Common myeloid progenitor, CD34-positive (primary cell): Measurements from ENCODE around the gene PLEKHG4.

ENCODE experiments used
- CTCF ChIA-PET: fragments of 350-600 bp; sonication (Branson Sonifier 250); formaldehyde crosslinking; loops from one replicate; lab custom pipeline; 2021; ENCODE audit warnings: antibody characterized with exemption; lab: Charles Lee
- POLR2A ChIA-PET: fragments of 350-600 bp; sonication (Branson Sonifier 250); formaldehyde crosslinking; loops from one replicate; lab custom pipeline; 2021; ENCODE audit warnings: antibody characterized with exemption; lab: Charles Lee
- DNase-seq, 3 donors: peaks; one replicate each; pipeline versions ENCODE4 v3.0.0 to v3.0.0-alpha.2; 2013
- H3K27ac ChIP-seq, 2 experiments: 1 replicate in 1 of 2; 2 replicates in 1 of 2; pipeline ENCODE4 v1.7.0; 2013; ENCODE audit warnings: inconsistent platforms in 2 of 2, low read length in 2 of 2, mild to moderate bottlenecking in 2 of 2, low read depth in 1 of 2, moderate library complexity in 1 of 2; ENCODE audit not compliant: severe bottlenecking in 2 of 2, insufficient read depth in 1 of 2, poor library complexity in 1 of 2
- H3K27me3 ChIP-seq, 5 experiments: replicated peaks in 2 of 5; 1 replicate in 3 of 5; 2 replicates in 2 of 5; pipeline versions ENCODE4 v1.6.1 to v1.7.0; 2013; ENCODE audit warnings: low read length in 4 of 5, mild to moderate bottlenecking in 2 of 5, moderate library complexity in 2 of 5, inconsistent platforms in 1 of 5; ENCODE audit not compliant: insufficient read depth in 5 of 5, control insufficient read depth in 4 of 5
- H3K36me3 ChIP-seq, 4 experiments: 1 replicate in 2 of 4; 2 replicates in 2 of 4; pipeline versions ENCODE4 v1.6.1 to v1.7.0; 2013; ENCODE audit warnings: low read length in 3 of 4, control low read depth in 1 of 4, mild to moderate bottlenecking in 1 of 4; ENCODE audit not compliant: control insufficient read depth in 4 of 4, insufficient read depth in 4 of 4
- H3K4me1 ChIP-seq, 4 experiments: 1 replicate in 3 of 4; 2 replicates in 1 of 4; pipeline versions ENCODE4 v1.6.1 to v1.7.1; 2013; ENCODE audit warnings: low read length in 3 of 4, mild to moderate bottlenecking in 3 of 4, control low read depth in 1 of 4, inconsistent platforms in 1 of 4, moderate library complexity in 1 of 4; ENCODE audit not compliant: control insufficient read depth in 4 of 4, insufficient read depth in 4 of 4; ENCODE audit errors: control extremely low read depth in 1 of 4
- H3K4me3 ChIP-seq, 7 experiments: 1 replicate in 4 of 7; 2 replicates in 3 of 7; pipeline versions ENCODE4 v1.5.1 to v1.7.0; 2013; ENCODE audit warnings: mild to moderate bottlenecking in 7 of 7, low read length in 6 of 7, moderate library complexity in 6 of 7, inconsistent platforms in 2 of 7, low read depth in 2 of 7, control low read depth in 1 of 7; ENCODE audit not compliant: insufficient read depth in 4 of 7, control insufficient read depth in 1 of 7; ENCODE audit errors: extremely low read depth in 1 of 7
- H3K9me3 ChIP-seq, 5 experiments: 1 replicate in 4 of 5; 2 replicates in 1 of 5; pipeline versions ENCODE4 v1.6.1 to v1.7.1; 2013; ENCODE audit warnings: low read length in 4 of 5, mild to moderate bottlenecking in 2 of 5, inconsistent platforms in 1 of 5, low read depth in 1 of 5, moderate library complexity in 1 of 5; ENCODE audit not compliant: control insufficient read depth in 4 of 5, insufficient read depth in 2 of 5; ENCODE audit errors: control extremely low read depth in 1 of 5
- WGBS: methylation state at CpG from one replicate; pipeline ENCODE4 v1.1.5; 2013; ENCODE audit not compliant: insufficient coverage; 5-methylcytosine and 5-hydroxymethylcytosine counted together

PLEKHG4 gene

GRCh38 chr16:67263201-67263600 is 16.1 kb upstream of the PLEKHG4 start:
- H3K4me3 ChIP-seq = no peak overlapping the region
- no peak for DNase-seq
- WGBS = 97% methylated on average over 3 of the region's 3 CpGs
- ChIA-PET POLR2A (no interaction called here), CTCF (interaction anchor here (1.1 to 3.1 kb wide), 8 partner anchors 11 to 165 kb away, joined by 3 to 9 read pairs (median 5); partner anchors contain the start of genes FHOD1 and SLC9A5)
- H3K36me3 ChIP-seq = no peaks in the 10 kb centered on the region
- H3K27ac ChIP-seq = no peak overlapping the region
- H3K4me1 ChIP-seq = peaks cover 0 to 3% (median 0%) of the 10 kb centered on the region in 4 experiments
- no peaks in the 10 kb centered on the region for H3K9me3 ChIP-seq
- H3K27me3 ChIP-seq = peaks cover 0 to 3% (median 0%) of the 10 kb centered on the region in 5 experiments

DNA sequence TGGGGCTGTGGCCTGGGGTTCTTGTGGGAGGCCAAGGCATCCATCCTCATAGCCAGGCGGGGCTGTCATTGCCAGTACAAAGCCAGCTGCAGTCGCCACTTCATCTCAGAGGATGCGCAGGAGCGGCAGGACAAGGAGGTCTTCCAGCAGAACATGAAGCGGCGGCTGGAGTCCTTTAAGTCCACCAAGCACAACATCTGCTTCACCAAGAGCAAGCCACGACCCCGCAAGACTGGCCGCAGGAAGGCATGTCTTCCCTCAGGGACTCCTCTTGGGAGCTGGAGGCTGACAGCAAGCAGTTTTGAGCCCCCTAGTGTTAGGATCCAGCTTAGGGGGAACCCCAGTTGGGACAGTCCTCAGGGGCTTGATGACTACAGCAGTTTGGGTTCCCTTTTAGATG is 15.1 kb upstream of the PLEKHG4 start:
- CTCF ChIA-PET = interaction anchor here (0.7 to 3.1 kb wide), 11 partner anchors 9 to 164 kb away, joined by 3 to 9 read pairs (median 5); partner anchors contain the start of genes FHOD1 and SLC9A5
- no peak overlapping the region for H3K4me3 ChIP-seq
- no peaks in the 10 kb centered on the region for H3K36me3 ChIP-seq
- POLR2A ChIA-PET = interaction anchor here (0.5 kb wide), 1 partner anchor 16 kb away, joined by 3 read pairs; no protein-coding TSS in a partner anchor
- no peak overlapping the region for H3K27ac ChIP-seq
- peaks cover 0 to 3% (median 0%) of the 10 kb centered on the region in 5 experiments for H3K27me3 ChIP-seq
- DNase-seq = peak in 1 of 3 donors; percentile 28
- no peaks in the 10 kb centered on the region for H3K9me3 ChIP-seq
- WGBS = 94% methylated on average over 9 of the region's 9 CpGs
- peaks cover 0 to 3% (median 0%) of the 10 kb centered on the region in 4 experiments for H3K4me1 ChIP-seq

DNA sequence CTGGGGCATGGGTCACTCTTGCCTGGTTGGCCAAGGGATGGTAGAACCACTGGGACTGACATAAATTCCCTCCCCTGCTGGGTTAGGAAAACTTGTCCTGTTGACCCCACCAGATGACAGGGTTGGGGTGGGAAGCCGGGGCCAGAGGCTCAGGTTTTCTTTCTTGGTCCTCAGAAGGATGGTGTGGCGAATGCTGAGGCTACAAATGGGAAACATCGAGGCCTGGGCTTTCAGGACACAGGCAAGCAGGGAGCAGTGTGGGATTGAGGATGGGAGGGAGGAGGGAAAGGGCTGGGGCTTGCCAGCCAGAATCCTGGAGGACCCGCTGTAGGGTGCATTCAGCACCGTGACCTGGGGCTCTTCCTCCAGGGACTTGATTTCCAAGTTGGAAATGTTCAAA is 14.5 kb upstream of the PLEKHG4 start:
- no peak for DNase-seq
- Histone ChIP-seq H3K27me3 (peaks cover 0 to 3% (median 0%) of the 10 kb centered on the region in 5 experiments), H3K36me3 (no peaks in the 10 kb centered on the region), H3K9me3 (no peaks in the 10 kb centered on the region), H3K4me3 (no peak overlapping the region), H3K27ac (no peak overlapping the region), H3K4me1 (peaks cover 0 to 6% (median 0%) of the 10 kb centered on the region in 4 experiments)
- WGBS = 98% methylated on average over 5 of the region's 5 CpGs
- ChIA-PET POLR2A (no interaction called here), CTCF (interaction anchor here (0.7 to 3.1 kb wide), 10 partner anchors 10 to 199 kb away, joined by 3 to 9 read pairs (median 5); partner anchors contain the start of genes FHOD1 and SLC9A5)

GRCh38 chr16:67265834-67266233 is 13.5 kb upstream of the PLEKHG4 start:
- H3K27ac ChIP-seq = no peak overlapping the region
- no peaks in the 10 kb centered on the region for H3K36me3 ChIP-seq
- 73% methylated on average over 6 of the region's 8 CpGs for WGBS
- no peak for DNase-seq
- H3K9me3 ChIP-seq = no peaks in the 10 kb centered on the region
- no peak overlapping the region for H3K4me3 ChIP-seq
- POLR2A ChIA-PET = no interaction called here
- CTCF ChIA-PET = interaction anchor here (1.0 to 3.1 kb wide), 11 partner anchors 10 to 198 kb away, joined by 3 to 9 read pairs (median 5); partner anchors contain the start of gene FHOD1
- H3K4me1 ChIP-seq = peaks cover 0 to 5% (median 0%) of the 10 kb centered on the region in 4 experiments
- H3K27me3 ChIP-seq = peaks cover 0 to 3% (median 0%) of the 10 kb centered on the region in 5 experiments

DNA sequence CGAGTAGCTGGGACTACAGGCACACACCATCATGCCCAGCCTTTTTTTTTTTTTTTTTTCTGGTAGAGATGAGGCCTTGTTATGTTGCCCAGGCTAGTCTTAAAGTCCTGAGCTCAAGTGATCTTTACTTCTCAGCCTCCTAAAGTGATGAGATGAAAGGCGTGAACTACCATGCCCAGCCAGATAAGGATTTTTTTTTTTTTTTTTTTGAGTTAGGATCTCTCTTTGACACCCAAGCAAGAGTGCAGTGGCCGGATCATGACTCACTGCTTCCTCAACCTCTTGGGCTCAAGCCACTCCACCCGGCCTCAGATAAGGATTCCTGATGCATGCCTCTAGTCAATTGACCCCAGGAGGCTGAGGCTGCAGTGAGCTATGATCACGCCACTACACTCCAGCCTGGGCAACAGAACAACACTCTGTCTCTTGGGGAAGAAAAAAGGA is 11.2 kb upstream of the PLEKHG4 start:
- CTCF ChIA-PET = interaction anchor here (0.7 to 2.1 kb wide), 3 partner anchors 9 to 107 kb away, joined by 3 to 5 read pairs (median 3); no protein-coding TSS in a partner anchor

DNA sequence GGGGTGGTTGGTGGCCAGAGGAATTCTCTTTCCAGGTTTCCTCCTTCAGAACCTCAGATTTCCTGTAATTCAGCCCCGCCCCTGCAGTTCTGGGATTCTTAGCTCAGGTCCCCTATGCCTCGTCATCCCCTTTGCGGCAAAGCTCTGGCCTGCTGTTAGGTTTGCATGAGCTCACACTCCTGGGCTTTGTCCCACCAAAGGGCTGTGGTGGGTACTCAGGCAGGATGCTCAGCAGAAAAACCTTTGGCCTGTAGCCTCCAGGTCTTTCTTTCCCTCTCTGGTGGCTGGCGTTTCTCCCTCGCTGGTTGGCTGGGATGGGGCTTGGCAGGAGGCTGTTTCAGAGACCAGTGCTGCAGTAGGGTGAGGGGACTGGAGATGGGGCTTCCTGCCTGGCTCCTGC is 9.6 kb upstream of the PLEKHG4 start:
- ChIA-PET POLR2A (no interaction called here), CTCF (interaction anchor here (0.6 to 2.1 kb wide), 7 partner anchors 9 to 147 kb away, joined by 3 to 8 read pairs (median 3); partner anchors contain the start of gene ZDHHC1)
- Histone ChIP-seq H3K27ac (no peak overlapping the region), H3K4me3 (no peak overlapping the region), H3K4me1 (peaks cover 0 to 3% (median 0%) of the 10 kb centered on the region in 4 experiments), H3K9me3 (no peaks in the 10 kb centered on the region), H3K27me3 (no peaks in the 10 kb centered on the region), H3K36me3 (no peaks in the 10 kb centered on the region)
- 52% methylated on average over 3 of the region's 5 CpGs for WGBS
- no peak for DNase-seq

More for the DNA sequence above, 11.2 kb upstream of the PLEKHG4 start:
- H3K27me3 ChIP-seq = peaks cover 0 to 3% (median 0%) of the 10 kb centered on the region in 5 experiments
- 60% methylated on average over 1 of the region's 5 CpGs for WGBS
- peaks cover 0 to 3% (median 0%) of the 10 kb centered on the region in 4 experiments for H3K4me1 ChIP-seq
- no peaks in the 10 kb centered on the region for H3K36me3 ChIP-seq
- H3K9me3 ChIP-seq = no peaks in the 10 kb centered on the region
- POLR2A ChIA-PET = interaction anchor here (0.6 kb wide), 1 partner anchor 144 kb away, joined by 5 read pairs; no protein-coding TSS in a partner anchor
- no peak overlapping the region for H3K4me3 ChIP-seq
- H3K27ac ChIP-seq = no peak overlapping the region
- peak; percentile 40 to 65 (median 53) for DNase-seq

DNA sequence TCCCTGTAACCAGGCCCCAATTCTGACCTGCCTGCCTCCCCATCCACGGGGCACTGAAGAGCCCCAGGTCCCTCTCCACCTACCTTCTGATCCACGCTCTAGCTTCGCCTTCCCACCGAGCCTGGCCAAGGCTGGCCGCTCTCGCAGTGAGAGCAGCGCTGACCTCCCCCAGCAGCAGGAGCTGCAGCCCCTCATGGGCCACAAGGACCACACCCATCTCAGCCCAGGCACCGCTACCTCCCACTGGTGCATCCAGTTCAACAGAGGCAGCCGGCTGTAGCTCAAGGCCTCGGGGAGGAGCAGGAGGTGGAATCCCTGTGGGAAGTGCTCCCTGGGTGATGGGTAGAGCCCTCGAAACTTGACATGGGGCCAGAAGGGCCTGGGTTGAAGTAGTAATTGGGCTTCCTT is 8.4 kb upstream of the PLEKHG4 start:
- Histone ChIP-seq H3K4me1 (peaks cover 0 to 3% (median 0%) of the 10 kb centered on the region in 4 experiments), H3K27ac (no peak overlapping the region), H3K9me3 (no peaks in the 10 kb centered on the region), H3K36me3 (peaks cover 0 to 1% (median 0%) of the 10 kb centered on the region in 4 experiments), H3K4me3 (no peak overlapping the region), H3K27me3 (no peaks in the 10 kb centered on the region)
- WGBS = 100% methylated on average over 4 of the region's 11 CpGs
- POLR2A ChIA-PET = interaction anchor here (0.6 kb wide), 1 partner anchor 42 kb away, joined by 4 read pairs; no protein-coding TSS in a partner anchor
- no peak for DNase-seq
- CTCF ChIA-PET = interaction anchor here (1.8 kb wide), 1 partner anchor 18 kb away, joined by 3 read pairs; no protein-coding TSS in a partner anchor
